ENCODE measurements around the gene SSR1.
"Not testable (repeated sequence)": the region's sequence is repeated elsewhere in the genome, so short reads cannot be mapped to it uniquely, and the experiment has no call there.

Gene SSR1

GRCh38 chr6:7316658-7317533 lies 3.9 kb upstream of the SSR1 start:
- DNase-seq, result no peak

- no peak for DNase-seq
Observed at GRCh38 chr6:7315948-7316365, 3.0 kb upstream of the SSR1 start.

GRCh38 chr6:7315087-7315947 lies 2.3 kb upstream of the SSR1 start:
- not testable (repeated sequence) for DNase-seq

GRCh38 chr6:7314414-7314813 lies 1.4 kb upstream of the SSR1 start:
- no peak for DNase-seq

GRCh38 chr6:7313505-7314165 lies 636 bp upstream of the SSR1 start:
- no peak for DNase-seq

GRCh38 chr6:7311917-7312615 lies 933 bp downstream of the SSR1 start:
- no peak for DNase-seq

GRCh38 chr6:7311176-7311575 lies 1.8 kb downstream of the SSR1 start:
- DNase-seq, result no peak

- no peak for DNase-seq
Observed at GRCh38 chr6:7309050-7309449, 3.9 kb downstream of the SSR1 start.

- no peak for DNase-seq
Observed at GRCh38 chr6:7307533-7307932, 5.5 kb downstream of the SSR1 start.

- no peak for DNase-seq
Observed at GRCh38 chr6:7304821-7305220, 8.2 kb downstream of the SSR1 start.

- no peak for DNase-seq
Observed at GRCh38 chr6:7301702-7302101, 11.3 kb downstream of the SSR1 start.

GRCh38 chr6:7300926-7301325 lies 12.1 kb downstream of the SSR1 start:
- DNase-seq, result no peak

- DNase-seq, result no peak
Observed at GRCh38 chr6:7298113-7298512, 14.9 kb downstream of the SSR1 start.

GRCh38 chr6:7296602-7297001 lies 16.4 kb downstream of the SSR1 start:
- no peak for DNase-seq

GRCh38 chr6:7295916-7296315 lies 17.1 kb downstream of the SSR1 start:
- no peak for DNase-seq

- no peak for DNase-seq
Observed at GRCh38 chr6:7292596-7293255, 20.3 kb downstream of the SSR1 start.

- DNase-seq, result no peak
Observed at GRCh38 chr6:7290079-7290478, 22.9 kb downstream of the SSR1 start.

GRCh38 chr6:7285416-7285815 lies 27.6 kb downstream of the SSR1 start:
- no peak for DNase-seq

- no peak for DNase-seq
Observed at GRCh38 chr6:7283676-7284075, 29.3 kb downstream of the SSR1 start.

GRCh38 chr6:7282097-7282906 lies 30.7 kb downstream of the SSR1 start:
- DNase-seq, result no peak

GRCh38 chr6:7276199-7276524 lies 36.8 kb downstream of the SSR1 start:
- no peak for DNase-seq

All from fibroblast of skin of right biceps (primary cell).